ENCODE results near the gene CDCA3. TPM values are rescaled to one million over a fixed set of nuclear protein-coding genes. Genes with fewer than 3 reads are reported as not detected.
A peak's percentile ranks its signal among the peaks of the same experiment; 100 is the strongest.

The CDCA3 gene
- polyA plus RNA-seq, 10 donors = 14.1 to 25.5 (median 19.5) TPM

- no peak for DNase-seq
Observed at GRCh38 chr12:6855322-6855721, 4.2 kb upstream of the CDCA3 start.

DNA sequence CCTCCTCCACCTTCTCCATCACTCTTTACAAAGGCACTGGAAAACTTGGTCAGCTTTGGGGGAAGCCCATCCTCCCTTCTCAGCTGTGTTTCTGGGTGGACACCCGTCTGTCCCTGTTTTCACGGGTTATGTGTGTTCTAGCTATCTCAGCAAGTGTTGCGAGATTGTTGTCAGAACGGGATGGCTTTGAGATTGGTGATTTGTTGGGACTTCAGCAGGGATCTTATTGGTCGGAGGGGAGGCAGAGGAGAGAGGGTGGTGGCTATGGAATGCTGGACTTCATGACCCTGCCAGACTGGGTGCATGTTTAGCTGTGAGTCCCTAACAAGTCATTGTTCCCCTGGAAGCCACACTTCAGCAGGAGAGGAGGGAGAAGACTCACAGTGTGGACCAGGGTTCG, 3.0 kb upstream of the CDCA3 start:
- no peak for DNase-seq

- no peak for DNase-seq
Observed at GRCh38 chr12:6853626-6854025, 2.5 kb upstream of the CDCA3 start.

DNA sequence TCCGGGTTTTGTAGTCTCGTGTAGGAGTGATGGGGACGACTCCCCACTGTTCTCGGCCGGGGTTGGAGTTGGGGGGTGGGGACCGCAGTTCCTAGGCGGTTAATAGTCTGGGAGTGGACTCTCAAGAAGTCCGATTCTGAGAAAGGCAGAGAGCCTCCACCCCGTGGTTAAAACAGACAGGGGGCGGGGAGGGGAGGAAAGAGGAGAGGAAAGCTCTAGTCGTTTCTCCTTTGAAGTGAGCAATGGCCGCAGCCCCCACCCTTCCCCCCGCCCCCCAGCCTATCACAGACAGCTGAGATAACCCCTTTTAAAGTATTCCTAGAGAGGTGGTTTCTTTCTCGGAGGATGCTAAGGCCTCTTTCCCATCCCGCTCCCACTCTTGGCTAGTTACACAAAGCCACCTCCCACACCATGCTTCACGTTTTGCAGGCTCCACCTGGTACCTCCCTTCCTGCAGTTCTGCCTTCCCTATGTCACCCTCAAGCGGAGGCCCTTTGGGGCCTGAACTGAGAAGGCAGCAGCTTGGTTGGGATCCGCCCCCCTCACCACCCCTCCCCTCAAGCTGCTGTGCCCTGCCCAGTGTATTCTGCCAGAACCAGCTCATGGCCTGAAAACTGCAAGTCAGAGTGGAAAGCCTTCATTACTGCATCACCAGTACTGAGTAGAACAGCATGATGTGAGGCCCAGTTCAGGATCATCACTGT, 1.7 kb upstream of the CDCA3 start:
- peak in 1 of 3 donors; percentile 58 for DNase-seq

DNA sequence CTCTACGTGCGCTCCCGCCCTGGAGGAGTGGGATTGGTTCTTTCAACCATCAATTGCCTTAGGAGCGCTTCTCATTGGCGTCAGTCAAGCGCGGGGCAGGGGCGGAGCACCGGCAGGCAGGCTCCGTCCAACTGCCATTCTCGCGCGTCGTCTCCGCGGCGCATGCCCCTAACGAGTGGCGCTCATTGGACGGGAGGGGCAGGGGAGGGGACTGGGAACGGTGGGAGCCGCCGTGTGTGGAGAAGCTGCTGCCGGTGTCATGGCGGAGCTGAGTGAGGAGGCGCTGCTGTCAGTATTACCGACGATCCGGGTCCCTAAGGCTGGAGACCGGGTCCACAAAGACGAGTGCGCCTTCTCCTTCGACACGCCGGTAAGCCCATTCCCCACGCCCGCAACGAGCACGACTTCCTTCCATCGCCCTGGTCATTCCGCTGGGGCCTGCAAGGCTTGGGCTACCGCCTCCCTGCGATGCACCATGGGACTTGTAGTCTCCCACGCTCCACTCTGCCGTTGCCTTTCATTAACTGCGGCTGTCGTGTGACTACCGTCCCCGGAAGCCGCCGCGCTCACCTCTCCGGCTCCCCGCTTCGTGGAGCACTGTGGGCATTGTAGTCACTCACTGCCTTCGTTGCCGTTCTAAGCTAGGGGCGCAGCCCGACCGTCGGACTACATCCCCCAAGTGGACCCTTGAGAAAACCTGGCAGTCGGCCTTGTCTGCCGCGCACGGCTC, 1.0 kb upstream of the CDCA3 start, which contains the start of gene USP5:
Gene USP5, plus strand, starts transcription at position 230 of the 730 bp plus-strand sequence. Its CDS starts 30 bp downstream, at position 260.
- DNase-seq = peak; percentile 99 to 100 (median 100)

DNA sequence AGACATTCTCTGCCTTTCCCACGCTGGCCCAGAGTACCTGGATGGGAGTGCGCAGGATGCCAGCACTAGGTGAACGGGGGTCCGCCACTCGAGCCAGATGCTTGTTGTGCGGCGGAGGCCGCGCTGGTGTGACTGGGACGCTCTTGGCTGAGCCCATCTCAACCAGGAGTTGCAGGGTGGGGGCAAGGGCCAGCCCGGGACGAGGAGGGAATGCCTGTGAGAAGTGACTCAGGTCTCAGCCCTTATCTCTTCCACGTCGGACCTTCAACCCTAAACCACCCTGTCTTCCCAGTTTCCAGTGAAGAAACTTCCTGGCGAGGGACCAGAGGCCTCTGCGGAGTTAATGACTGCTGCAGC, 312 bp downstream of the CDCA3 start:
- no peak for DNase-seq

GRCh38 chr12:6849976-6850560, 1.0 kb downstream of the CDCA3 start:
- no peak for DNase-seq

DNA sequence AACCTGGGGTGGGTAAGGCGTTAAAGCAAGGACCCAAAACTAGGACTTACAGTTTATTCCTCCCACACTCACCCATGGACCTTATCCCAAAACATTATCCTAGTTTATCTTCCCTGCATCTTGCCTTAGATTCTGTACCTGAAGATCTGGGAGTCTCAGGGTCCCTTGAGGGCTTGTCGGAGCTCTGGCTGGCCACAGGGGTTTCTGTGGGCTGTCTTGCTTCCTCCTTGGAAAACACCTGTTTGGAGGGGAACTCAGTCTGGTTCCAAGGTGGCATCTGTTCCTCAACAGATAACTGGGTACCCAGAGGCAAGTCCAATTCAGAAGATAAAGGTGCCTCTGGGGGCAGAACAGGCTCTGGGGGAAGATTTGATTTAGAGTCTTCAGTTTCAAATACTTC, 1.7 kb downstream of the CDCA3 start:
- DNase-seq = no peak

DNA sequence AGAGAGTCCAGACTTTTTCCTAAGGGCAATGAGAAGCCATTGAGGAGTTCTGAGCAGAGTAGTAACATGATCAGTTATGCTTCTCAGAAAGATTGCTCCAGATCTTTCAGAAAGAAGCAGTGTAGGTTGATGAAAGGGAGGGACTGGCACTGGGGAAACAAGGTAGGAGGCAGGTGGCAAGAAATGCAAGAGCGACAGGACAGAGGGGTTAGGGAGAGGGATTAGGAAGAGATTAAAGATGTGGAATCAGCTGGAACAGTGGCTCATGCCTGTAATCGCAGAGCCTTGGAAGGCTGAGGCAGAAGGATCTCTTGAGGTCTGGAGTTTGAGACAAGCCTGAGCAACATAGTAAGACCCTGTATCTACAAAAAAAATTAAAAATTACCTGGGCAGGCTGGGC, 3.4 kb downstream of the CDCA3 start:
- DNase-seq = no peak

DNA sequence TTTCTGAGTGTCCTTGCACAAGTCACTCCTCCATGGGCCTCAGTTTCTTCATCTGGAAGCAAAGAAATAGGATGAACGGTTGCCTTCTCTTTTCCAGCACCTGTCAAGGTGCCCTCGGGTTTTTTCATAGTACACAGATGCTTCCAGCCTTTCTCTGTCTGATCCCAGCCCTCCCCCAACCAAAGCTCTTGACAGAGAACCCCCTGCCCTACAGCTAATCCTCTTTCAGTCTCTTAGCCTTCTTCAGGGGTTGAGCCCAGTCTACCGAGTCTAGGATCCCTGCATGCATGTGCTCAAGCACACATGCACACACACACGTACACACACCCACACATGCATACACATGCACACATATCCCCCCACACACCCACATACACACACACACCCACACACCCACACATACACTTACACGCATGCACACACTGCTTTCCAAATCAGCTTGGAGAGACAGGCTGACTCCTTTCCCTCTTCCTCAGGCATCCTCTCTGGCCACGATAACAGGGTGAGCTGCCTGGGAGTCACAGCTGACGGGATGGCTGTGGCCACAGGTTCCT, 4.7 kb downstream of the CDCA3 start:
- no peak for DNase-seq

GRCh38 chr12:6845395-6845794, 5.7 kb downstream of the CDCA3 start:
- no peak for DNase-seq

DNA sequence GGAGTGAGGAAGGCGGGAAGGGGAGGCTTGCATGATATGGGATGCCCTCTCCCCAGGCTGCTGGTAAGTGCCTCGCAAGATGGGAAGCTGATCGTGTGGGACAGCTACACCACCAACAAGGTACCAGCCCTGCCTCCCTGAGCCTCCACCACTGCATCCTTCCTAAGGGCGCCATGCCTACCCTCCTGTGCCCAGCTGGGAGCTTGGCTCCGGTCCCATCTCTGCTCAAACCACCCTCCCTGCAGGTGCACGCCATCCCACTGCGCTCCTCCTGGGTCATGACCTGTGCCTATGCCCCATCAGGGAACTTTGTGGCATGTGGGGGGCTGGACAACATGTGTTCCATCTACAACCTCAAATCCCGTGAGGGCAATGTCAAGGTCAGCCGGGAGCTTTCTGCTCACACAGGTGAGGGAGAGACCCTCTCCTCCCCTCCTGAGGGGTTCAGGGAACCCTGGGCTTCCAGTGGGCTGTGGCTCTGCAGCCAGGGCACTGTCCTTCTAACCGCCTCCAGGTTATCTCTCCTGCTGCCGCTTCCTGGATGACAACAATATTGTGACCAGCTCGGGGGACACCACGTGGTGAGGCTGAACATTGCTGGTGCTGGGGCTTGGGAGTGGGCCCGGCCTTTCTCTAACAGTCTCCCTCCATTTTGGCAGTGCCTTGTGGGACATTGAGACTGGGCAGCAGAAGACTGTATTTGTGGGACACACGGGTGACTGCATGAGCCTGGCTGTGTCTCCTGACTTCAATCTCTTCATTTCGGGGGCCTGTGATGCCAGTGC, 7.8 kb downstream of the CDCA3 start:
- no peak for DNase-seq

- DNase-seq = no peak
Observed at GRCh38 chr12:6842075-6842474, 9.0 kb downstream of the CDCA3 start.

GRCh38 chr12:6840761-6841515, 10.1 kb downstream of the CDCA3 start, which contains the start of gene GNB3:
GNB3 (plus strand) TSS chr12:6840925; CDS start chr12:6841288, 363 bp downstream.
- DNase-seq = no peak

GRCh38 chr12:6840330-6840729, 10.8 kb downstream of the CDCA3 start:
- no peak for DNase-seq

- DNase-seq = peak in 2 of 3 donors; percentile 50 to 51
Observed at GRCh38 chr12:6839482-6840201, 11.4 kb downstream of the CDCA3 start.

- DNase-seq = no peak
Observed at GRCh38 chr12:6838854-6839253, 12.2 kb downstream of the CDCA3 start.

- DNase-seq = no peak
Observed at GRCh38 chr12:6837370-6838060, 13.6 kb downstream of the CDCA3 start.

GRCh38 chr12:6836851-6837250, 14.2 kb downstream of the CDCA3 start:
- DNase-seq = no peak

GRCh38 chr12:6834873-6835272, 16.2 kb downstream of the CDCA3 start:
- DNase-seq = no peak

All from muscle of back (tissue), 11 donors.